Osteoblast (primary cell): ENCODE measurements around the gene CRHR1. TPM values are rescaled to one million over a fixed set of nuclear protein-coding genes. Genes with fewer than 3 reads are reported as not detected.

Experiments used
- DNase-seq: peaks from one replicate; pipeline ENCODE4 v3.0.0; 2011; ENCODE audit warnings: low spot score, mixed read lengths; ENCODE audit not compliant: insufficient read length; ENCODE audit errors: missing footprints
- H2AFZ ChIP-seq: 2 replicates; pipeline ENCODE4 v1.6.0; 2011; ENCODE audit warnings: mild to moderate bottlenecking, low read length
- H3K27ac ChIP-seq: 2 replicates; pipeline ENCODE4 v1.5.1; 2011; ENCODE audit warnings: mild to moderate bottlenecking, low read depth, low read length, moderate library complexity
- H3K27me3 ChIP-seq: 2 replicates; pipeline ENCODE4 v1.6.0; 2012; ENCODE audit warnings: mild to moderate bottlenecking, control low read depth, inconsistent platforms, low read length, moderate library complexity; ENCODE audit not compliant: insufficient read depth
- H3K36me3 ChIP-seq: 2 replicates; pipeline ENCODE4 v1.5.1; 2011; ENCODE audit warnings: mild to moderate bottlenecking, low read length, control low read depth, moderate library complexity; ENCODE audit not compliant: insufficient read depth
- H3K4me1 ChIP-seq: 2 replicates; pipeline ENCODE4 v1.5.1; 2011; ENCODE audit warnings: mild to moderate bottlenecking, low read length, control low read depth, moderate library complexity; ENCODE audit not compliant: insufficient read depth
- H3K4me2 ChIP-seq: 2 replicates; pipeline ENCODE4 v1.6.0; 2011; ENCODE audit warnings: mild to moderate bottlenecking, low read length; ENCODE audit not compliant: insufficient read depth
- H3K4me3 ChIP-seq: fragments of 200-600 bp; sonication (generic); 3 replicates; pipeline ENCODE4 v1.5.1; 2012; ENCODE audit warnings: mild to moderate bottlenecking, low read length, inconsistent platforms; ENCODE audit not compliant: insufficient read depth
- H3K79me2 ChIP-seq: 2 replicates; pipeline ENCODE4 v1.6.0; 2012; ENCODE audit warnings: mild to moderate bottlenecking, low read length, control low read depth, inconsistent platforms; ENCODE audit not compliant: insufficient read depth
- H3K9me3 ChIP-seq: 2 replicates; pipeline ENCODE4 v1.5.1; 2011; ENCODE audit warnings: low read depth, low read length, control low read depth
- H4K20me1 ChIP-seq: 2 replicates; pipeline ENCODE4 v1.6.0; 2012; ENCODE audit warnings: mild to moderate bottlenecking, low read length, control low read depth; ENCODE audit not compliant: insufficient read depth
- total RNA-seq: library from RNA; depleted of rRNA; stranded (reverse); fragments of >200 nt; gene quantifications from 2 replicates; pipeline ENCODE4 v1.2.3, GENCODE V29; 2012
- TF ChIP-seq, protein P1 (sequence below): IDR thresholded peaks from 2 replicates; pipeline ENCODE4 v1.5.1; 2011; ENCODE audit warnings: mild to moderate bottlenecking, low read depth, low read length, moderate library complexity; ENCODE audit errors: extremely low read depth

The CRHR1 gene
- total RNA-seq, 1 donor = not detected

DNA sequence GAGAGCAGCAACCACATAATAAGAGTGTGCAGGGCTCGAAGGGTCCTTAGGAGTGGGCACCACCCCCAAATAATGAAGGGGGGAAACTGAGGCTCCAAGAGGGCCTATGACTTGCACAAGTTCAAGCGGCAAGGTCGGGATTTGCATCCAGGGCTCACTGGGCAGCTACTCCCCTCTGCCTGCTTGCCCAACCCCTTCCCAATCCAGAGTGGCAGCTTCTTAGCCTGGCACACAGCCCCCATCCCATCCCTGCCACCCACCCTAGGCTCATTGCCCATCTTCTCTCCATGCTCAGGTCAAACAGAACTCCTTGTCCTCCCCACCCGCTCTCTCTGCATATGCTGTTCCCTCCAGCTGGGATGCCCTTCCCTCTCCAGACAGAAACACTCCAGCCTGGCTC lies 63.0 kb downstream of the CRHR1 start:
- H3K4me1 ChIP-seq = no peaks in the 10 kb centered on the region
- TF ChIP-seq, protein P1, sequence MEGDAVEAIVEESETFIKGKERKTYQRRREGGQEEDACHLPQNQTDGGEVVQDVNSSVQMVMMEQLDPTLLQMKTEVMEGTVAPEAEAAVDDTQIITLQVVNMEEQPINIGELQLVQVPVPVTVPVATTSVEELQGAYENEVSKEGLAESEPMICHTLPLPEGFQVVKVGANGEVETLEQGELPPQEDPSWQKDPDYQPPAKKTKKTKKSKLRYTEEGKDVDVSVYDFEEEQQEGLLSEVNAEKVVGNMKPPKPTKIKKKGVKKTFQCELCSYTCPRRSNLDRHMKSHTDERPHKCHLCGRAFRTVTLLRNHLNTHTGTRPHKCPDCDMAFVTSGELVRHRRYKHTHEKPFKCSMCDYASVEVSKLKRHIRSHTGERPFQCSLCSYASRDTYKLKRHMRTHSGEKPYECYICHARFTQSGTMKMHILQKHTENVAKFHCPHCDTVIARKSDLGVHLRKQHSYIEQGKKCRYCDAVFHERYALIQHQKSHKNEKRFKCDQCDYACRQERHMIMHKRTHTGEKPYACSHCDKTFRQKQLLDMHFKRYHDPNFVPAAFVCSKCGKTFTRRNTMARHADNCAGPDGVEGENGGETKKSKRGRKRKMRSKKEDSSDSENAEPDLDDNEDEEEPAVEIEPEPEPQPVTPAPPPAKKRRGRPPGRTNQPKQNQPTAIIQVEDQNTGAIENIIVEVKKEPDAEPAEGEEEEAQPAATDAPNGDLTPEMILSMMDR = no peak
- H3K36me3 ChIP-seq = no peaks in the 10 kb centered on the region
- H3K4me3 ChIP-seq = no peak overlapping the region
- H3K27me3 ChIP-seq = no peaks in the 10 kb centered on the region
- DNase-seq = no peak
- H3K4me2 ChIP-seq = no peak overlapping the region
- H3K27ac ChIP-seq = no peak overlapping the region
- H4K20me1 ChIP-seq = no peaks in the 10 kb centered on the region
- no peaks in the 10 kb centered on the region for H3K9me3 ChIP-seq
- H3K79me2 ChIP-seq = no peaks in the 10 kb centered on the region
- no peak overlapping the region for H2AFZ ChIP-seq

DNA sequence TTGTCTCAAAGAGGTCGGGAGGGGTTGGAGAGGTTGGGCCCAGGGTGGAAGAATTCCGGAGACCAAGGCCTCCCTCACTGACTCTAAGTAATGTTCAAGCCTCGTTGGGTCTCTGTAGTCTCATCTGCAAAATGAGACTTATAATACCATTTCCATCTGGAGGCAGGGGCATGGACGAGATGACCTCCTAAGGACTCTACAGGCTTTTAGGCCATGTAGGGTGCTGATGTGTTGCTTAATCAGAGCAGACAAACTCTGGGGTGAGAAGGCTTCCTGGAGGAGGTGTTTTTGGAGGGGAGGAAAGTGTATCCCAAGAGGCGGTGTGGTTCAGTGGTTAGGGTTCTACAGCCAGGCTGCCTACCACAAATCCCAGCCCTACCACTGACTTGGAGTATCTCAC lies 63.6 kb downstream of the CRHR1 start:
- H2AFZ ChIP-seq = no peak overlapping the region
- H3K27ac ChIP-seq = no peak overlapping the region
- H3K27me3 ChIP-seq = no peaks in the 10 kb centered on the region
- TF ChIP-seq, protein P1 = no peak
- peak; percentile 30 for DNase-seq
- no peak overlapping the region for H3K4me2 ChIP-seq
- no peaks in the 10 kb centered on the region for H3K4me1 ChIP-seq
- H4K20me1 ChIP-seq = no peaks in the 10 kb centered on the region
- no peaks in the 10 kb centered on the region for H3K9me3 ChIP-seq
- no peak overlapping the region for H3K4me3 ChIP-seq
- H3K36me3 ChIP-seq = no peaks in the 10 kb centered on the region
- H3K79me2 ChIP-seq = no peaks in the 10 kb centered on the region

DNA sequence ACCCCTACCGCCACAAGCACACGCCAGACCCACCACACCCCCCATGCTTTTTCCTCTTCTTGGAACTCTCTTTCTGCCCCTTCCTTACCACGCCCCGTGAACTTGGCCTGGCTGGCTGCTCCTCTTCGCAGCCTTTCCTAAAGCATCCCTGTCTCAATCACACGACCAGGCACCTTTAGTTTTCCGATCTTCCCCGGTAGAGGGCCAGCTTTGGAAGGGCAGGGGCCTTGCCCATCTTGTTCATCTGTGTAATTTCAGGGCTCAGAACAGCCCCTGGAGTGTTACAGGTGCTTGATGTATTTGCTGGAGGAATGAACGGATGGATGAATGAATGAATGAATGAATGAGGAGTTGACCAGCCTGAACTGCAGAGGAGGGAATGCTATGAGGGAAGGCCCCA lies 64.3 kb downstream of the CRHR1 start:
- H3K79me2 ChIP-seq = no peaks in the 10 kb centered on the region
- no peaks in the 10 kb centered on the region for H3K27me3 ChIP-seq
- H4K20me1 ChIP-seq = no peaks in the 10 kb centered on the region
- H3K4me2 ChIP-seq = no peak overlapping the region
- TF ChIP-seq, protein P1 = no peak
- H2AFZ ChIP-seq = no peak overlapping the region
- peak; percentile 58 for DNase-seq
- H3K4me3 ChIP-seq = no peak overlapping the region
- H3K27ac ChIP-seq = no peak overlapping the region
- no peaks in the 10 kb centered on the region for H3K36me3 ChIP-seq
- H3K4me1 ChIP-seq = no peaks in the 10 kb centered on the region
- H3K9me3 ChIP-seq = no peaks in the 10 kb centered on the region

DNA sequence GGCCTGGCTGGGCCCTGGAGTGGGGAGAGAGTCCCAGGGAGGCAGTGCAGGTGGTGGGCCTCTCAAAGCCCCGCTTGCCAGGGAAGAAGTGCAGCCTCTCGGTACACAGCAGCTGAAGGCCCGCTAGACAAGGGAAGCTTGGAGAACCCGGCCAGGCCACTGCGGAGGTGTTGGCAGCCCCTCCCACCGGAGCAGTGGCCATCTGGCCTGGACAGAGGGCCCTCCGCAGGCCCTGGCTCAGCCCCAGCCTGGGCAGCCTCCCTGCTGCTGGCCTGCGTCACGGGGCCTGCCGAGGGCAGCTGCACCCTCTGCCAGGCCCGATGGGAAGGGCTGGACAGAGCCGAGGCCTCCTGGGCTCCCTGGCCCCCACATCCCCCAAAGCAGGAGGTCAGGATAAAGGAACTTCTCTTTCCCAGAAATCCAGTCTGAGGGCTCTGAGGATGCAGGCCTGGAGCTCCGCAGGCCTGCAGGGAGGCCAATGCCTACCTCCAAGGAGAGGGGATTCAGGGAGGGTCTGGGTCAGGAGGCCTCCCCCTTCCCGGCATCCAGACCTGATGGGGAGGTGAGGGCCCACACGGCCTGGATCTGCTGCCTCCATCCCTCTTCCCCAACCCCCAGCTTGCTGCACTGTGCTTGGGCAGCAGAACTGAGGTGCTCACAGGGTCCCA lies 64.9 kb downstream of the CRHR1 start:
- TF ChIP-seq, protein P1 = no peak
- Histone ChIP-seq H4K20me1 (no peaks in the 10 kb centered on the region), H3K4me2 (no peak overlapping the region), H3K4me1 (no peaks in the 10 kb centered on the region), H3K79me2 (no peaks in the 10 kb centered on the region), H3K36me3 (no peaks in the 10 kb centered on the region), H3K27ac (no peak overlapping the region), H3K27me3 (no peaks in the 10 kb centered on the region), H3K9me3 (no peaks in the 10 kb centered on the region), H2AFZ (no peak overlapping the region), H3K4me3 (no peak overlapping the region)
- DNase-seq = peak; percentile 66
